ENCODE results near the gene LRRC17.
A peak's percentile ranks its signal among the peaks of the same experiment; 100 is the strongest.
"Not testable (repeated sequence)": the region's sequence is repeated elsewhere in the genome, so short reads cannot be mapped to it uniquely, and the experiment has no call there.

Gene LRRC17

DNA sequence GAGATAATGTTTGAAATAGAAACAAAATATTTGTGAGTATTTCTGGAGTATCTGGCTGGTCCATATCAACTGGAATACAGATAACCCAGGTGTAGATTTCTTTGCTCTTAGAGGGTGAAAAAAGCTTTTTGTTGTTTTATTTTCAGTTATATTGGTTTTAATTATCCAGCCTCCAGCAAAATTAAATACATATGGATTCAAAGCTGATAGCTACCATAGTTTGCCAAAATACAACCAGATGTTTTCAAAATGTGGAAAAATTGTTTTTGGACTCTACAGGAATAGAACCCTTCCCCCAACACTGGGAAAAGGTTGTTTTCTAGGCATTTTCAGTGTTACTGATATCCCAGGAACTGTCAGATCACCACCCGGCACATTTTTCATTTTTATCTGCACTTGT lies 30.1 kb downstream of the LRRC17 start:
- no peak for DNase-seq (ENCODE audit: low spot score)

- DNase-seq (ENCODE audit: low spot score): no peak
Observed at GRCh38 chr7:102943423-102944169, 30.8 kb downstream of the LRRC17 start.

DNA sequence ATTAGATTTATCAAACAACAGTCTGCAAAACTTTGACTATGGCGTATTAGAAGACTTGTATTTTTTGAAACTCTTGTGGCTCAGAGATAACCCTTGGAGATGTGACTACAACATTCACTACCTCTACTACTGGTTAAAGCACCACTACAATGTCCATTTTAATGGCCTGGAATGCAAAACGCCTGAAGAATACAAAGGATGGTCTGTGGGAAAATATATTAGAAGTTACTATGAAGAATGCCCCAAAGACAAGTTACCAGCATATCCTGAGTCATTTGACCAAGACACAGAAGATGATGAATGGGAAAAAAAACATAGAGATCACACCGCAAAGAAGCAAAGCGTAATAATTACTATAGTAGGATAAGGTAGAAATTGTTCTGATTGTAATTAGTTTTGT lies 31.4 kb downstream of the LRRC17 start:
- no peak for DNase-seq (ENCODE audit: low spot score)

DNA sequence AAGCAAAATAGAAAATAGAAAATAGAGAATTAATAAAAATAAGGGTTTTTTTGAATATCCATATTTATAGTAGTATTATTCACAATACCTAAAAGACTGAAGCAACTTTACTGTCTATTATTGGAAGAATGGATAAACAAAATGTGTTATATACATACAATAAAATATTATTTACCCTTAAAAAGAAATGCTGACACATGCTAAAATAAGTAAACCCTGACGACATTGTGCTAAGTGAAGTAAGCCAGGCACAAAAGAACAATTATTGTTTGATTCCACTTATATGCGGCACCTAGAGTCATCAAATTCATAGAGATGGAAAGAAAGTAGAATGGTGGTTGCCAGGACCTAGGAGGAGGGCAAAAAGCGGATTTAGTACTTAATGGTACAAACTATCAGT lies 39.0 kb downstream of the LRRC17 start:
- DNase-seq (ENCODE audit: low spot score): no peak

DNA sequence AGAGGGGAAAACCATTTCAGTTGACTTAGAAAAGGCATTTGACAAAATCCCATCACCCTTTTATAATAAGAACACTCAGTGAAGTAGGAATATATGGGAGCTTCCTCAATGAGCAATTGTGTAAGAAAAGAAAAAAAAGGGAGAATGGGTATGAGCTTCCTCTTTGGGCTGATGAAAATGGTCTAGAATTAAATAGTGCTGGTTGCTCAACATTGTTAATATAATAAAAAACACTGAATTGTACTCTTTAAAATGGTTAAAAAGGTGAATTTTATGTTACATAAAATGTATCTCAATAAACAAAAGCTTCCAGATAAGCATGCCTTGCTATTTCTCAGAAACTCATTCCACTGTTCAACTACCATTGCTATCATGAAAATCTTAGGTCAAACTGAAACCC lies 40.6 kb downstream of the LRRC17 start:
- no peak for DNase-seq (ENCODE audit: low spot score)

- not testable (repeated sequence) for DNase-seq (ENCODE audit: low spot score)
Observed at GRCh38 chr7:102954359-102954758, 41.6 kb downstream of the LRRC17 start.

DNA sequence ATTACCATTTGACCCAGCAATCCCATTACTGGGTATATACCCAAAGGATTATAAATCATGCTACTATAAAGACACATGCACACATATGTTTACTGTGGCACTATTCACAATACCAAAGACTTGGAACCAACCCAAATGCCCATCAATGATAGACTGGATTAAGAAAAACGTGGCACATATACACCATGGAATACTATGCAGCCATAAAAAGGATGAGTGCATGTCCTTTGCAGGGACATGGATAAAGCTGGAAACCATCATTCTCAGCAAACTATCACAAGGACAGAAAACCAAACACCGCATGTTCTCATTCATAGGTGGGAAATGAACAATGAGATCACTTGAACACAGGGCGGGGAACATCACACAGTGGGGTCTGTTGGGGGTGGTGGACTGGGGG lies 45.2 kb downstream of the LRRC17 start:
- DNase-seq (ENCODE audit: low spot score): not testable (repeated sequence)

DNA sequence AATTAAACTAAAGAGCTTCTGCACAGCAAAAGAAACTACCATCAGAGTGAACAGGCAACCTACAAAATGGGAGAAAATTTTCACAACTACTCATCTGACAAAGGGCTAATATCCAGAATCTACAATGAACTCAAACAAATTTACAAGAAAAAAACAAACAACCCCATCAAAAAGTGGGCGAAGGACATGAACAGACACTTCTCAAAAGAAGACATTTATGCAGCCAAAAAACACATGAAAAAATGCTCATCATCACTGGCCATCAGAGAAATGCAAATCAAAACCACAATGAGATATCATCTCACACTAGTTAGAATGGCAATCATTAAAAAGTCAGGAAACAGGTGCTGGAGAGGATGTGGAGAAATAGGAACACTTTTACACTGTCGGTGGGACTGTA lies 49.2 kb downstream of the LRRC17 start:
- not testable (repeated sequence) for DNase-seq (ENCODE audit: low spot score)

GRCh38 chr7:102966465-102966864 lies 53.7 kb downstream of the LRRC17 start:
- no peak for DNase-seq (ENCODE audit: low spot score)

GRCh38 chr7:102967798-102968197 lies 55.0 kb downstream of the LRRC17 start:
- peak; percentile 9 for DNase-seq (ENCODE audit: low spot score)

- DNase-seq (ENCODE audit: low spot score): no peak
Observed at GRCh38 chr7:102973096-102973802, 60.4 kb downstream of the LRRC17 start.

- no peak for DNase-seq (ENCODE audit: low spot score)
Observed at GRCh38 chr7:102974366-102975236, 61.8 kb downstream of the LRRC17 start.

DNA sequence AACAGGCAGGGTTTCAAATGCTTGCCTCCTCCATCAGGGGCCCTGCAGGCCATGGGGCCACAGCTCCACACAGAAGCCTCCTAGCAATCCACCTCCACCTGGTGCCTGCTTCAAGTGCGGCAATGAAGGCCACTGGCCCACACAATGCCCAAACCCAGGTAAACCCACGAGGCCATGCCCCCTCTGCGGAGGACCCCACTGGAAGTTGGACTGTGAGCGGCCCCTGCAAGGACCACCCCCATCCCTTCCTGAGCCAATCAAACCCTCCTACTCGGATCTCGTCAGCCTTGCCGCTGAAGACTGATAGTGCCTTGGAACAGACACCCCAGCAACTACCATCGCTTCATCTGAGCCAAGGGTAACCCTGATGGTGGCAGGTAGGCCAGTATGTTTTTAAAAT lies 63.1 kb downstream of the LRRC17 start:
- no peak for DNase-seq (ENCODE audit: low spot score)

GRCh38 chr7:102976493-102976892 lies 63.7 kb downstream of the LRRC17 start:
- DNase-seq (ENCODE audit: low spot score): no peak

DNA sequence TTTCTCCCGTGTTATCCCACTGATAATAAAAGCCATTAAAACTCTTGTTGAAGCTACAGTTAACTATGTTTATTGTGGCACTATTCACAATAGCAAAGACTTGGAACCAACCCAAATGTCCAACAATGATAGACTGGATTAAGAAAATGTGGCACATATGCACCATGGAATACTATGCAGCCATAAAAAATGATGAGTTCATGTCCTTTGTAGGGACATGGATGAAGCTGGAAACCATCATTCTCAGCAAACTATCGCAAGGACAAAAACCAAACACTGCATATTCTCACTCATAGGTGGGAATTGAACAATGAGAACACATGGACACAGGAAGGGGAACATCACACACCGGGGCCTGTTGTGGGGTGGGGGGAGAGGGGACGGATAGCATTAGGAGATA lies 64.8 kb downstream of the LRRC17 start:
- not testable (repeated sequence) for DNase-seq (ENCODE audit: low spot score)

GRCh38 chr7:102978284-102978683 lies 65.5 kb downstream of the LRRC17 start:
- peak; percentile 28 for DNase-seq (ENCODE audit: low spot score)

DNA sequence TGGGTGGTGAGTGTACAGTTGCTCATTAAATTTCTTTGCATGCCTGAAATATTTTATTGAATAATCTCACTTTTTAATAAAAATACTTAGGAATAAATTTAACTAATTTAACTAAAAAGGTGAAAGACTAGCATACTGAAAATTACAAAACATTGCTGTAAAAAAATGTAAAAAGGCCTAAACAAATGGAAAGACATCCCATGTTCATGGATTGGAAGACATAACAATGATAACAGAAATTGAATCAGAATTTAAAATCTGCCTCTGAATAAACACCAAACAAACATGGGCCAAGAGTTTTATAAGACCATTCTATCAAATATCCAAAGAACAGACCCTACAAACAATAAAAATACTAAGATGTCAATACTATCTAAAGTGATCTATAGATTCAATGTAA lies 66.9 kb downstream of the LRRC17 start:
- DNase-seq (ENCODE audit: low spot score): no peak

DNA sequence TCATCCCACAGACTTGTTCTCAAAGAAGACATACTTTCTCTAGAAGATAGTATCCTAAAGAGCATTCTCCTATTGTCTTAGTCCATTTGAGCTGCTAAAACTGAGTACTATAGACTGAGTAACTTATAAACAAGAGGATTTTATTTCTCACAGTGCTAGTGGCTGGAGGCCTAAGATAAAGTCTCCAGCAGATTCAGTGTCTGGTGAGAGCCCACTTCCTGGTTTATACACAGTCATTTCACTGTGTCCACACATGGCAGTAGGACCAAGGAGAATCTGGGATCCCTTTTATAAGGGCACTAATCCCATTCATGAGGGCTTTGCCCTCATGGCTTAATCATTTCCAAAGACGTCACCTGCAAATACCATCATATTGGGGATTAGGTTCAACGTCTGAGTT lies 68.7 kb downstream of the LRRC17 start:
- no peak for DNase-seq (ENCODE audit: low spot score)

- DNase-seq (ENCODE audit: low spot score): no peak
Observed at GRCh38 chr7:102982235-102982634, 69.4 kb downstream of the LRRC17 start.

- DNase-seq (ENCODE audit: low spot score): no peak
Observed at GRCh38 chr7:102983602-102984001, 70.8 kb downstream of the LRRC17 start.

- peak; percentile 34 for DNase-seq (ENCODE audit: low spot score)
Observed at GRCh38 chr7:102985176-102985783, 72.5 kb downstream of the LRRC17 start.

GRCh38 chr7:102988088-102988487 lies 75.3 kb downstream of the LRRC17 start:
- DNase-seq (ENCODE audit: low spot score): no peak

Data from hepatic stellate cell (primary cell).